Activated CD4-positive, alpha-beta T cell treated with anti-CD3 and anti-CD28 coated beads for 48 hours (primary cell): ENCODE results near the gene USP17L26.
"Not testable (repeated sequence)": the region's sequence is repeated elsewhere in the genome, so short reads cannot be mapped to it uniquely, and the experiment has no call there.

ENCODE experiments used
- DNase-seq: peaks from one replicate; pipeline ENCODE4 v3.0.0-alpha.2; 2020

The USP17L26 gene, protein sequence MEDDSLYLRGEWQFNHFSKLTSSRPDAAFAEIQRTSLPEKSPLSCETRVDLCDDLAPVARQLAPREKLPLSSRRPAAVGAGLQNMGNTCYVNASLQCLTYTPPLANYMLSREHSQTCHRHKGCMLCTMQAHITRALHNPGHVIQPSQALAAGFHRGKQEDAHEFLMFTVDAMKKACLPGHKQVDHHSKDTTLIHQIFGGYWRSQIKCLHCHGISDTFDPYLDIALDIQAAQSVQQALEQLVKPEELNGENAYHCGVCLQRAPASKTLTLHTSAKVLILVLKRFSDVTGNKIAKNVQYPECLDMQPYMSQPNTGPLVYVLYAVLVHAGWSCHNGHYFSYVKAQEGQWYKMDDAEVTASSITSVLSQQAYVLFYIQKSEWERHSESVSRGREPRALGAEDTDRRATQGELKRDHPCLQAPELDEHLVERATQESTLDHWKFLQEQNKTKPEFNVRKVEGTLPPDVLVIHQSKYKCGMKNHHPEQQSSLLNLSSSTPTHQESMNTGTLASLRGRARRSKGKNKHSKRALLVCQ

DNA sequence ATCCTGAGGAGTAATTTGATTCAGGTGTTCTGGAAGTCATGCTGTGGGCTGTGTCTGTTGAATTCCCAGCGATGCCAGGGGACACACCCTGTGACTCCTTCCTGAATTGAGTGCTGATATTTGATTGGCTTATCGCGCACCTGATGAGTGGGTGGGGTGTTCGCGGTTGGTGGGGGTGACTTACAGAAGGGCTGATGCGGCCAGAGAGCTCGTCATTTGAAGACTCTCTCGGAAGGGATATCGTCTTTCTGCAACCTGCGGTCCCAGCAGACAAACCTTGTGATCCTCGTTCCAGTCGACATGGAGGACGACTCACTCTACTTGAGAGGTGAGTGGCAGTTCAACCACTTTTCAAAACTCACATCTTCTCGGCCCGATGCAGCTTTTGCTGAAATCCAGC is at the start of gene USP17L26:
TSS of gene USP17L26 (plus strand) at position 301 of the 400 bp plus-strand sequence. CDS start at position 301, 0 bp downstream.
- not testable (repeated sequence) for DNase-seq

GRCh38 chr4:9324191-9324590 is 10.3 kb upstream of the USP17L26 start:
- not testable (repeated sequence) for DNase-seq

GRCh38 chr4:9324865-9325264 is 9.6 kb upstream of the USP17L26 start, which contains the start of gene USP17L24:
Gene USP17L24, plus strand, starts transcription at chr4:9325165. Its CDS starts 0 bp downstream, at chr4:9325165.
- not testable (repeated sequence) for DNase-seq

GRCh38 chr4:9329611-9330010 is 4.8 kb upstream of the USP17L26 start, which contains the start of gene USP17L25:
Gene USP17L25, plus strand, starts transcription at chr4:9329911. Its CDS starts 0 bp downstream, at chr4:9329911.
- DNase-seq: not testable (repeated sequence)

DNA sequence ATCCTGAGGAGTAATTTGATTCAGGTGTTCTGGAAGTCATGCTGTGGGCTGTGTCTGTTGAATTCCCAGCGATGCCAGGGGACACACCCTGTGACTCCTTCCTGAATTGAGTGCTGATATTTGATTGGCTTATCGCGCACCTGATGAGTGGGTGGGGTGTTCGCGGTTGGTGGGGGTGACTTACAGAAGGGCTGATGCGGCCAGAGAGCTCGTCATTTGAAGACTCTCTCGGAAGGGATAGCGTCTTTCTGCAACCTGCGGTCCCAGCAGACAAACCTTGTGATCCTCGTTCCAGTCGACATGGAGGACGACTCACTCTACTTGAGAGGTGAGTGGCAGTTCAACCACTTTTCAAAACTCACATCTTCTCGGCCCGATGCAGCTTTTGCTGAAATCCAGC is 4.6 kb downstream of the USP17L26 start, which contains the start of gene USP17L5:
TSS of gene USP17L5 (plus strand) at position 301 of the 400 bp plus-strand sequence. CDS start at position 301, 0 bp downstream.
- DNase-seq: not testable (repeated sequence)

DNA sequence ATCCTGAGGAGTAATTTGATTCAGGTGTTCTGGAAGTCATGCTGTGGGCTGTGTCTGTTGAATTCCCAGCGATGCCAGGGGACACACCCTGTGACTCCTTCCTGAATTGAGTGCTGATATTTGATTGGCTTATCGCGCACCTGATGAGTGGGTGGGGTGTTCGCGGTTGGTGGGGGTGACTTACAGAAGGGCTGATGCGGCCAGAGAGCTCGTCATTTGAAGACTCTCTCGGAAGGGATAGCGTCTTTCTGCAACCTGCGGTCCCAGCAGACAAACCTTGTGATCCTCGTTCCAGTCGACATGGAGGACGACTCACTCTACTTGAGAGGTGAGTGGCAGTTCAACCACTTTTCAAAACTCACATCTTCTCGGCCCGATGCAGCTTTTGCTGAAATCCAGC is 9.4 kb downstream of the USP17L26 start, which contains the start of gene USP17L27:
TSS of gene USP17L27 (plus strand) at position 301 of the 400 bp plus-strand sequence. CDS start at position 301, 0 bp downstream.
- DNase-seq: not testable (repeated sequence)

DNA sequence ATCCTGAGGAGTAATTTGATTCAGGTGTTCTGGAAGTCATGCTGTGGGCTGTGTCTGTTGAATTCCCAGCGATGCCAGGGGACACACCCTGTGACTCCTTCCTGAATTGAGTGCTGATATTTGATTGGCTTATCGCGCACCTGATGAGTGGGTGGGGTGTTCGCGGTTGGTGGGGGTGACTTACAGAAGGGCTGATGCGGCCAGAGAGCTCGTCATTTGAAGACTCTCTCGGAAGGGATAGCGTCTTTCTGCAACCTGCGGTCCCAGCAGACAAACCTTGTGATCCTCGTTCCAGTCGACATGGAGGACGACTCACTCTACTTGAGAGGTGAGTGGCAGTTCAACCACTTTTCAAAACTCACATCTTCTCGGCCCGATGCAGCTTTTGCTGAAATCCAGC is 14.1 kb downstream of the USP17L26 start, which contains the start of gene USP17L28:
TSS of gene USP17L28 (plus strand) at position 301 of the 400 bp plus-strand sequence. CDS start at position 301, 0 bp downstream.
- DNase-seq: not testable (repeated sequence)

DNA sequence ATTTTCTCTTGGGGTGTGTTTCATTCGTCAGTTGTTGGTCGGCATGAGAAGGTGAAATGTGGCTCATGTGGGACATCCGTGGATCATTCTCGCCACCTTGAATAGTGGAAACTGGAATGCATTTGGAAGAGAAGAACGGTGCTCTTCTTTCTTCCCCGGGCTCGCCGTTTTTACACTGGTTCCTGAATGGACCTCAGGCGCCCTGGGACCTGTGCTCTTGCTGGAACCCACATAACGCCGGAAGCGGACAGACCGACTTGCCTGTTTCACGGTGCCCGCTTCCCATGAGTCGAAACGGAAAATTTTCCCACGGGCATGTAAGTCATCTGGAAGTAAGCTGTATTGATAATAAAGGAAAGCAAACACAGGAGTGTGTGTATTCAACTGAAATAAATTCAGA is 16.4 kb downstream of the USP17L26 start:
- DNase-seq: not testable (repeated sequence)

GRCh38 chr4:9353338-9353737 is 18.9 kb downstream of the USP17L26 start, which contains the start of gene USP17L29:
Gene USP17L29, plus strand, starts transcription at chr4:9353638. Its CDS starts 0 bp downstream, at chr4:9353638.
- DNase-seq: not testable (repeated sequence)

DNA sequence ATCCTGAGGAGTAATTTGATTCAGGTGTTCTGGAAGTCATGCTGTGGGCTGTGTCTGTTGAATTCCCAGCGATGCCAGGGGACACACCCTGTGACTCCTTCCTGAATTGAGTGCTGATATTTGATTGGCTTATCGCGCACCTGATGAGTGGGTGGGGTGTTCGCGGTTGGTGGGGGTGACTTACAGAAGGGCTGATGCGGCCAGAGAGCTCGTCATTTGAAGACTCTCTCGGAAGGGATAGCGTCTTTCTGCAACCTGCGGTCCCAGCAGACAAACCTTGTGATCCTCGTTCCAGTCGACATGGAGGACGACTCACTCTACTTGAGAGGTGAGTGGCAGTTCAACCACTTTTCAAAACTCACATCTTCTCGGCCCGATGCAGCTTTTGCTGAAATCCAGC is 28.4 kb downstream of the USP17L26 start, which contains the start of gene USP17L30:
TSS of gene USP17L30 (plus strand) at position 301 of the 400 bp plus-strand sequence. CDS start at position 301, 0 bp downstream.
- not testable (repeated sequence) for DNase-seq

- not testable (repeated sequence) for DNase-seq
These were observed 45.4 kb downstream of the USP17L26 start for GRCh38 chr4:9379881-9380280.

GRCh38 chr4:9381012-9381534 is 46.6 kb downstream of the USP17L26 start:
- DNase-seq: peak; percentile 71

GRCh38 chr4:9384126-9384525 is 49.7 kb downstream of the USP17L26 start:
- DNase-seq: no peak
